HUES48 (cell line): ENCODE data around the gene AMBRA1.
A peak's percentile ranks its signal among the peaks of the same experiment; 100 is the strongest.

Source experiments
- H3K27ac ChIP-seq: one replicate; pipeline ENCODE4 v1.7.0; 2013; ENCODE audit warnings: low read depth, low read length, inconsistent platforms
- H3K27me3 ChIP-seq: 2 replicates; pipeline ENCODE4 v1.6.1; 2013; ENCODE audit warnings: mild to moderate bottlenecking, low read length; ENCODE audit not compliant: control insufficient read depth, insufficient read depth
- H3K36me3 ChIP-seq: 2 replicates; pipeline ENCODE4 v1.6.1; 2013; ENCODE audit warnings: low read length; ENCODE audit not compliant: control insufficient read depth, insufficient read depth
- H3K4me1 ChIP-seq: 2 replicates; pipeline ENCODE4 v1.6.1; 2013; ENCODE audit warnings: mild to moderate bottlenecking, low read length; ENCODE audit not compliant: control insufficient read depth, insufficient read depth
- H3K4me3 ChIP-seq: 2 replicates; pipeline ENCODE4 v1.5.1; 2013; ENCODE audit warnings: mild to moderate bottlenecking, low read depth, low read length
- H3K9ac ChIP-seq: 2 replicates; pipeline ENCODE4 v1.6.1; 2013; ENCODE audit warnings: mild to moderate bottlenecking, low read depth, low read length, moderate library complexity
- H3K9me3 ChIP-seq: 2 replicates; pipeline ENCODE4 v1.6.1; 2013; ENCODE audit warnings: low read length; ENCODE audit not compliant: control insufficient read depth, insufficient read depth

AMBRA1 gene

GRCh38 chr11:46551261-46551660 lies 42.6 kb downstream of the AMBRA1 start:
- peaks cover 15% of the 10 kb centered on the region for H3K36me3 ChIP-seq
- H3K4me3 ChIP-seq, result no peak overlapping the region
- no peak overlapping the region for H3K9ac ChIP-seq
- no peaks in the 10 kb centered on the region for H3K27me3 ChIP-seq
- H3K9me3 ChIP-seq, result no peaks in the 10 kb centered on the region
- H3K27ac ChIP-seq, result no peak overlapping the region
- H3K4me1 ChIP-seq, result peaks cover 24% of the 10 kb centered on the region

GRCh38 chr11:46547579-46547978 lies 46.2 kb downstream of the AMBRA1 start:
- no peaks in the 10 kb centered on the region for H3K4me1 ChIP-seq
- H3K27ac ChIP-seq, result no peak overlapping the region
- H3K27me3 ChIP-seq, result no peaks in the 10 kb centered on the region
- H3K4me3 ChIP-seq, result no peak overlapping the region
- no peaks in the 10 kb centered on the region for H3K9me3 ChIP-seq
- peaks cover 50% of the 10 kb centered on the region for H3K36me3 ChIP-seq
- H3K9ac ChIP-seq, result no peak overlapping the region

DNA sequence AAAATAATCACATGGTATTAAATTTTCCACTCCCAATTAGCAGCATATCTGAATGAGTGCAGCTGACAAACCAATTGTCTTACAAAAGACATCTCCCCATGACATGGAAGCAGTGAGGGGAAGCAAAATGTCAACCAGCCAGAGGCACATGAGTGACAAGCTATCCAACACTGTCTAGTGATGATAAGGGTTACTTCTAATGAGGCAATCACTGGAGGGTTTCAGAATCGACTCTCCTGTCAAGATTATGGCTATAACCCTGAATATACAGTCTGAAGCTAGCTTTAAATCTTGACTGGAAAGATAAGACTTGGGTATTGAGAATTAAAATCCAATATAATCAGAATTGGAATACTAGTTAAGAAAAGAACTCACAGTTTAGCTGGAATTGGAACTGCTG lies 50.3 kb downstream of the AMBRA1 start:
- Histone ChIP-seq H3K9me3 (no peaks in the 10 kb centered on the region), H3K27ac (no peak overlapping the region), H3K27me3 (no peaks in the 10 kb centered on the region), H3K9ac (no peak overlapping the region), H3K4me3 (no peak overlapping the region), H3K36me3 (peaks cover 72% of the 10 kb centered on the region), H3K4me1 (no peaks in the 10 kb centered on the region)

DNA sequence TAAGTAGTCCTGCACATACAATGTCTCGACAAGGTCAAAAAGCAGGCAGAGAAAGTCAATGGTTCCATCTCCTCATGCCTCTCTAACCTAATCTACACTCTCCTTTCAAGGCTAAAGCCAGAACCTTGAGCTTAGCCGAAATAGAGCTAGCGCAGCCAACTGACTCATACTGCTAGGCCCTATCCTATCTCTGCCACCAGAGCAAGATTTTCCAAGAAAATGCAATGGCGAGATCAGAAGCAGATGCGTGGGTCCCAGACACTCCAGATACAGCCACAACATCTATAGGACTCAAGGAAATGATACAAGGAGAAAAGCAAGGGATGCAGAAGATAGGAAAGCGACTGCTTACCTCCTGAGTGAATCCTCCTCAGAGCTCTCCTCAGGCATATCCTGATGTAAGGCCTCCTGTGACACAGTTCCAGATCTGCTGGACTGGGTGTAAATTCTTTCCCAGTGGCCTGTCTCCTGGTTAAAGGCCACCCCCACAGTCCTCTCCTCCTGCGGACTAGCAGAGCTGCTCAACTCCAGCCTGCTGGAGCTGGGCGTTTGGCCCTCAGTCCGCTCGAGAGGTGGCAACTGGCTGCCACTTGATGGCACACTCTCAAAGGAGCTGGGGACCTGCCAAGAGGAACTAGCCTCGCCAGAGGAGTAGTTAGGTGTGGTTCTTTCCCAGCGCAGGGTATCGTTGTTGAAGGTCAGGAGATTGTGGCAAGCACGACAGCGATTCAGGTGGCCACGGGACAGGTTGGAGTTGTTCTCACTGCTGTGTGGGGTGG lies 52.0 kb downstream of the AMBRA1 start:
- H3K4me1 ChIP-seq, result peaks cover 12% of the 10 kb centered on the region
- H3K4me3 ChIP-seq, result no peak overlapping the region
- no peak overlapping the region for H3K27ac ChIP-seq
- H3K9ac ChIP-seq, result no peak overlapping the region
- no peaks in the 10 kb centered on the region for H3K9me3 ChIP-seq
- H3K27me3 ChIP-seq, result no peaks in the 10 kb centered on the region
- H3K36me3 ChIP-seq, result peaks cover 62% of the 10 kb centered on the region

GRCh38 chr11:46540807-46541206 lies 53.0 kb downstream of the AMBRA1 start:
- peaks cover 52% of the 10 kb centered on the region for H3K36me3 ChIP-seq
- no peak overlapping the region for H3K9ac ChIP-seq
- H3K4me3 ChIP-seq, result no peak overlapping the region
- no peaks in the 10 kb centered on the region for H3K27me3 ChIP-seq
- H3K9me3 ChIP-seq, result no peaks in the 10 kb centered on the region
- no peak overlapping the region for H3K27ac ChIP-seq
- H3K4me1 ChIP-seq, result peaks cover 16% of the 10 kb centered on the region

- peak overlapping the region; percentile 47 for H3K27ac ChIP-seq
- H3K27me3 ChIP-seq, result no peaks in the 10 kb centered on the region
- peak overlapping the region; percentile 17; the same call in 1 of the 2 replicates for H3K4me3 ChIP-seq
- H3K36me3 ChIP-seq, result peaks cover 23% of the 10 kb centered on the region
- H3K9ac ChIP-seq, result peak overlapping the region; percentile 4; the same call in 1 of the 2 replicates
- peaks cover 26% of the 10 kb centered on the region for H3K4me1 ChIP-seq
- H3K9me3 ChIP-seq, result no peaks in the 10 kb centered on the region
These were observed 56.1 kb downstream of the AMBRA1 start for GRCh38 chr11:46537537-46538295.

DNA sequence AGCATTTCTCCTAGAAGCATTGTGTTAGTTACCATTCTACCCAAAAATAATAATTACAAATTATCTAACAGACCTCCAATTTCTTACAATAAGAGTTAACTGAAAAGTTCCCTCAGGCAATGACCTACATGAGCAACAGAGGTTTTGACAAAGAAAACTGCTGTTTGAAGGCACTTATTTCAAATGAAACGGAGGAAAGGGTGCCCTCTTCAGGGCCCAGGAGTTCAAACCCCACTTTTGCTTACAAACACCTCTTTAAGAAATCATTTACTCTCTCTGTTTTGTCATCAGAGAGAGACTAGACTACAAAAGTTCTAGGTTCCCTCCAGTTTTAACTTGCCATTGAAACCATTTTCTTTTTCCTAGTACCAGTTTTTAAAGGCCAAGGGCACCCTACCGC lies 56.7 kb downstream of the AMBRA1 start:
- peak overlapping the region; percentile 47 for H3K27ac ChIP-seq
- no peaks in the 10 kb centered on the region for H3K9me3 ChIP-seq
- peak overlapping the region; percentile 4; the same call in 1 of the 2 replicates for H3K9ac ChIP-seq
- no peaks in the 10 kb centered on the region for H3K27me3 ChIP-seq
- H3K4me1 ChIP-seq, result peaks cover 26% of the 10 kb centered on the region
- peaks cover 17% of the 10 kb centered on the region for H3K36me3 ChIP-seq
- H3K4me3 ChIP-seq, result no peak overlapping the region

DNA sequence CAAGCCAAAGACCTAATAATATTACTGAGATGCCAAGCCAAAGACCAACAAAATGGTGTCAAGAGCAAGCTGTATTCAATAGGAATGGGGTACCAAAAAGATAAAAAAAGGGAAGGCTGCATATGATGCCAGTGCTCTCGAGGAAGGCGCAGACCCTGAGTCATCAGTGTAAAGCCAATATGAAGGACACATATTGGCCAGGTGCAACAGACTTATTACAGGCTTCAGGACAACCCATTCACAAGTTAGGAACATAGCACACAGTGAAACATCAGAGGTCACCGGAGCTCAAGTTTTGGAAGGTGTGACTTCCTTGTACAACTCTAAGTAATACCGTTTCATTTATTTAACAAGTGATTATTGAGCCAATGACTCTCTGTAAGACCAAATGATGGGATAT lies 58.1 kb downstream of the AMBRA1 start:
- H3K4me3 ChIP-seq, result no peak overlapping the region
- H3K9me3 ChIP-seq, result no peaks in the 10 kb centered on the region
- H3K4me1 ChIP-seq, result peaks cover 26% of the 10 kb centered on the region
- H3K9ac ChIP-seq, result no peak overlapping the region
- H3K36me3 ChIP-seq, result peaks cover 2% of the 10 kb centered on the region; the same call in 1 of the 2 replicates
- no peak overlapping the region for H3K27ac ChIP-seq
- no peaks in the 10 kb centered on the region for H3K27me3 ChIP-seq

DNA sequence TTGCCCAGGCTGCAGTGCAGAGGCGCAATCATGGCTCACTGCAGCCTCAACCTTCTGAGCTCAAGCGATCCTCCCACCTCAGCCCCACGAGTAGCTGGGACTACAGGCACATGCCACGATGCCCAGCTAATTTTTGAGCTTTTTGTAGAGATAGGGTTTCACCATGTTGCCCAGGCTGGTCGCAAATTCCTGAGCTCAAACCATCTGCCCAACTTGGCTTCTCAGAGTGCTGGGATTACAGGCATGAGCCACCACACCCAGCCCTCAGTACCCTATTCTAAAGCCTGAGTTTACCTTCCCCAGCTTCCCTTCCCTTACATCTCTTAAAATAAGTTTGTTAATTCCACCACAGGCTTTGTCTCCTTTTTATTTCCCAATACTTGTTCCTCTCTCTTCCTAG lies 59.1 kb downstream of the AMBRA1 start:
- H3K36me3 ChIP-seq, result no peaks in the 10 kb centered on the region
- no peak overlapping the region for H3K27ac ChIP-seq
- H3K27me3 ChIP-seq, result no peaks in the 10 kb centered on the region
- no peak overlapping the region for H3K9ac ChIP-seq
- peaks cover 26% of the 10 kb centered on the region for H3K4me1 ChIP-seq
- H3K9me3 ChIP-seq, result no peaks in the 10 kb centered on the region
- no peak overlapping the region for H3K4me3 ChIP-seq

GRCh38 chr11:46533396-46534100 lies 60.3 kb downstream of the AMBRA1 start:
- H3K4me1 ChIP-seq, result peaks cover 33% of the 10 kb centered on the region
- no peak overlapping the region for H3K27ac ChIP-seq
- H3K36me3 ChIP-seq, result no peaks in the 10 kb centered on the region
- no peak overlapping the region for H3K4me3 ChIP-seq
- no peak overlapping the region for H3K9ac ChIP-seq
- no peaks in the 10 kb centered on the region for H3K9me3 ChIP-seq
- H3K27me3 ChIP-seq, result no peaks in the 10 kb centered on the region
